ENCODE data around the gene SRXN1.
"Not testable (repeated sequence)": the region's sequence is repeated elsewhere in the genome, so short reads cannot be mapped to it uniquely, and the experiment has no call there.

Gene SRXN1

DNA sequence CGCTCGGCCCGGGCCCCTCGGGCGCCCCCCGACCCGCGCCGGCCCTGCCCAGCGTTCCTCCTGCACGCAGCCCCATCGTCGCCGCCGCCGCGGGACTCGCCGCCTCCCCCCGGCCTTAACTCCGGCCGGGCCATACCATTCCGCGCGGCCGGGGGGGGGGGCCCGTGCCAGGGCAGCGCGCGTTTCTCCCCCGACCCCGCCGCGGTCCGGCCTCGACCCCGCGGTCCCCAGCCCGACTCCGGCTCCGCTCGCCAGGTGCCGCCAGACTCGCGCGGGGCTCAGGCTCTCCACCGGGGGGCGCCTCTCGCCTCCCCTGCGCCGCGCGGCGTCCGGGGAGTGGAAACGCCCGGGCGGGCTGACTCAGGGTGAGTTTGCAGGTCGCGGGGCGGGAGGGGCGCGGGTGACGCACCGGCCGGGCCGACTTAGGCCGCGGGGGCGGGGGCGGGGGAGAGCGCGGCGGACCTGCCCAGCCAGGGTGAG lies at the start of gene SRXN1:
Gene SRXN1 (minus strand): TSS at position 91 of the 480 bp plus-strand sequence. CDS start 15 bp downstream, at position 76.
- H3K27ac ChIP-seq (ENCODE audit: low read depth in 2 of 2, low read length in 2 of 2): peak within 1 kb of the TSS; percentile 41 to 74
- peak within 1 kb of the TSS; percentile 64 to 79 for H3K9ac ChIP-seq (ENCODE audit: low read depth in 1 of 2, low read length in 2 of 2)
- H3K36me3 ChIP-seq (ENCODE audit: control insufficient read depth in 2 of 2, insufficient read depth in 2 of 2, low read length in 2 of 2): peaks cover 6 to 9% of the 10 kb centered on the region in 2 donors
- H3K4me1 ChIP-seq (ENCODE audit: control insufficient read depth in 2 of 2, insufficient read depth in 2 of 2, low read length in 2 of 2): peaks cover 17% of the 10 kb centered on the region in 2 donors
- peak within 1 kb of the TSS; percentile 83 to 88 for H3K4me3 ChIP-seq (ENCODE audit: low read length in 2 of 2)
- H3K27me3 ChIP-seq (ENCODE audit: control insufficient read depth in 2 of 2, insufficient read depth in 2 of 2, low read length in 2 of 2): peaks cover 0 to 5% of the 10 kb centered on the region in 2 donors
- H3K9me3 ChIP-seq (ENCODE audit: control insufficient read depth in 2 of 2, low read length in 2 of 2): no peaks in the 10 kb centered on the region

- H3K4me1 ChIP-seq (ENCODE audit: control insufficient read depth in 2 of 2, insufficient read depth in 2 of 2, low read length in 2 of 2): no peaks in the 10 kb centered on the region
- peaks cover 0 to 3% of the 10 kb centered on the region in 2 donors for H3K27me3 ChIP-seq (ENCODE audit: control insufficient read depth in 2 of 2, insufficient read depth in 2 of 2, low read length in 2 of 2)
- H3K4me3 ChIP-seq (ENCODE audit: low read length in 2 of 2): no peak overlapping the region
- no peaks in the 10 kb centered on the region for H3K36me3 ChIP-seq (ENCODE audit: control insufficient read depth in 2 of 2, insufficient read depth in 2 of 2, low read length in 2 of 2)
- H3K9me3 ChIP-seq (ENCODE audit: control insufficient read depth in 2 of 2, low read length in 2 of 2): no peaks in the 10 kb centered on the region
- H3K27ac ChIP-seq (ENCODE audit: low read depth in 2 of 2, low read length in 2 of 2): no peak overlapping the region
- no peak overlapping the region for H3K9ac ChIP-seq (ENCODE audit: low read depth in 1 of 2, low read length in 2 of 2)
These were observed 48.6 kb upstream of the SRXN1 start for GRCh38 chr20:701401-702129.

DNA sequence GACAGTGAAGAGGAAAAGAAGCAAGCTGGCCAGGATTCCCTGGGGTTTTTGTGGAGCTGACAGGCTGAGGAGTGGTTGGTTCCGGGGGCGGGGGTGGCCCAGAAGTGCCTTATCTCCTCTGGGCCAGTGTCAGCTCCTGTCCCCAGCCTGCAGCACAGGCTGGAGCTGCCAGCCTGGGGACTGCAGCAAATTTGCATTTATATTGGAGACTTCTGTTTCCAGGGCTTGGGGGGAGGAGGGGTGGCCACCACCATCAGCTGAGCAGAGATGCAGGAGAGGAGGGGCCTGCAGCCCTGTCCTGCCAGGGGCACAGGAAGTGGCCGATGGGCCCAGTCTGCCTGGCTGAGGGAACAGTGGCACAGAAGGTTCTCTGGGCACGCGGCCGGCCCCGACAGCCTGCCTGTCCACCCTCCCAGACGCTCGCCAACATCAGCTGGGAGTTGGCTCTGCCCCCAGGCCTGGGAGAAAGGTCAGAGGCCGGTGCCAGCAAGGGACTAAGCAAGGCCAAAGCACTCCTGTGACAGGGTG lies 46.9 kb upstream of the SRXN1 start:
- H3K4me3 ChIP-seq (ENCODE audit: low read length in 2 of 2): no peak overlapping the region
- no peak overlapping the region for H3K9ac ChIP-seq (ENCODE audit: low read depth in 1 of 2, low read length in 2 of 2)
- H3K27me3 ChIP-seq (ENCODE audit: control insufficient read depth in 2 of 2, insufficient read depth in 2 of 2, low read length in 2 of 2): peaks cover 0 to 3% of the 10 kb centered on the region in 2 donors
- no peak overlapping the region for H3K27ac ChIP-seq (ENCODE audit: low read depth in 2 of 2, low read length in 2 of 2)
- no peaks in the 10 kb centered on the region for H3K4me1 ChIP-seq (ENCODE audit: control insufficient read depth in 2 of 2, insufficient read depth in 2 of 2, low read length in 2 of 2)
- H3K36me3 ChIP-seq (ENCODE audit: control insufficient read depth in 2 of 2, insufficient read depth in 2 of 2, low read length in 2 of 2): no peaks in the 10 kb centered on the region
- no peaks in the 10 kb centered on the region for H3K9me3 ChIP-seq (ENCODE audit: control insufficient read depth in 2 of 2, low read length in 2 of 2)

DNA sequence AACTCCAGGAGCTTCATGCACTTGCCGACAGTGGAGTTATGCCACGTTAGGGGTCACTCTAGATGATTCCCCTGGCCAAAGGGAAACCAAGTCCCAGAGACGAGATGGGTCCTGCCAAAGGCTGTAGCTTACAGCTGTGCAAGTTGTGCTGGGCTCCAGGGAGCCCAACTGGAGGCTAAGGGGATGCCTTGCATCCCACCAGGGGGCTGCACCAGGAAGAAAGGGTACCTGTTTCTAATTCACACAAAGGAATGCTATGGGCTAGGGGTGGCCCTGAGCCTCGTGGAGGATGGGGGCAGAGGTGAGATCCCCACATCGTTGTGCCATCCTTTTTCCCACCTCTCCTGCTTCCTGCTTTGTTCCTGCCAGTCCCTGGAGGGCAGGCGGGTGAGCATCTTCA lies 46.3 kb upstream of the SRXN1 start:
- no peaks in the 10 kb centered on the region for H3K4me1 ChIP-seq (ENCODE audit: control insufficient read depth in 2 of 2, insufficient read depth in 2 of 2, low read length in 2 of 2)
- peaks cover 0 to 3% of the 10 kb centered on the region in 2 donors for H3K27me3 ChIP-seq (ENCODE audit: control insufficient read depth in 2 of 2, insufficient read depth in 2 of 2, low read length in 2 of 2)
- H3K4me3 ChIP-seq (ENCODE audit: low read length in 2 of 2): no peak overlapping the region
- H3K27ac ChIP-seq (ENCODE audit: low read depth in 2 of 2, low read length in 2 of 2): no peak overlapping the region
- no peak overlapping the region for H3K9ac ChIP-seq (ENCODE audit: low read depth in 1 of 2, low read length in 2 of 2)
- H3K9me3 ChIP-seq (ENCODE audit: control insufficient read depth in 2 of 2, low read length in 2 of 2): no peaks in the 10 kb centered on the region
- no peaks in the 10 kb centered on the region for H3K36me3 ChIP-seq (ENCODE audit: control insufficient read depth in 2 of 2, insufficient read depth in 2 of 2, low read length in 2 of 2)

- Histone ChIP-seq H3K9ac (ENCODE audit: low read depth in 1 of 2, low read length in 2 of 2) (no peak overlapping the region), H3K27ac (ENCODE audit: low read depth in 2 of 2, low read length in 2 of 2) (no peak overlapping the region), H3K9me3 (ENCODE audit: control insufficient read depth in 2 of 2, low read length in 2 of 2) (no peaks in the 10 kb centered on the region), H3K4me1 (ENCODE audit: control insufficient read depth in 2 of 2, insufficient read depth in 2 of 2, low read length in 2 of 2) (no peaks in the 10 kb centered on the region), H3K4me3 (ENCODE audit: low read length in 2 of 2) (no peak overlapping the region), H3K36me3 (ENCODE audit: control insufficient read depth in 2 of 2, insufficient read depth in 2 of 2, low read length in 2 of 2) (no peaks in the 10 kb centered on the region), H3K27me3 (ENCODE audit: control insufficient read depth in 2 of 2, insufficient read depth in 2 of 2, low read length in 2 of 2) (peaks cover 0 to 3% of the 10 kb centered on the region in 2 donors)
These were observed 45.3 kb upstream of the SRXN1 start for GRCh38 chr20:698276-698675.

DNA sequence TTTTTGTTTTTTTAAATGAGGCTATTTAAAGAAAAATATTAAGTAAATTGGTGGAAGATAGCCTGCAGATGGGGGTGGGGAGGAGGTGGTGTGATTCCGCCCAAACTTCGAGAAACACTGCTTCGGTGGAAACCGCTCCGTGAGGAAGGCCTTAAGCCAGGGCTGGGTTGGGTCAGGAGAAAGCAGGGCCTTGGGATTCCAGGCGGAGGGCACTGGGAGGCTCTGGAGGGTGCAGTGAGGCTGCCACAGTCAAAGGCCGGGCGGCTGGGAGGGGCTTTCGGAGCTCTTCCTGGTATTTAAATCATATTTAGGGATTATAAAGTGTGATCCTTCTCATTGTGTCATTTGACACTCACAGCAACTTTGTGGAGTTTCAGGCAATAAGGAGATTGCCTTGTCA lies 44.8 kb upstream of the SRXN1 start:
- peaks cover 2 to 3% of the 10 kb centered on the region in 2 donors for H3K27me3 ChIP-seq (ENCODE audit: control insufficient read depth in 2 of 2, insufficient read depth in 2 of 2, low read length in 2 of 2)
- no peak overlapping the region for H3K4me3 ChIP-seq (ENCODE audit: low read length in 2 of 2)
- no peak overlapping the region for H3K9ac ChIP-seq (ENCODE audit: low read depth in 1 of 2, low read length in 2 of 2)
- H3K9me3 ChIP-seq (ENCODE audit: control insufficient read depth in 2 of 2, low read length in 2 of 2): no peaks in the 10 kb centered on the region
- no peak overlapping the region for H3K27ac ChIP-seq (ENCODE audit: low read depth in 2 of 2, low read length in 2 of 2)
- no peaks in the 10 kb centered on the region for H3K36me3 ChIP-seq (ENCODE audit: control insufficient read depth in 2 of 2, insufficient read depth in 2 of 2, low read length in 2 of 2)
- H3K4me1 ChIP-seq (ENCODE audit: control insufficient read depth in 2 of 2, insufficient read depth in 2 of 2, low read length in 2 of 2): no peaks in the 10 kb centered on the region

DNA sequence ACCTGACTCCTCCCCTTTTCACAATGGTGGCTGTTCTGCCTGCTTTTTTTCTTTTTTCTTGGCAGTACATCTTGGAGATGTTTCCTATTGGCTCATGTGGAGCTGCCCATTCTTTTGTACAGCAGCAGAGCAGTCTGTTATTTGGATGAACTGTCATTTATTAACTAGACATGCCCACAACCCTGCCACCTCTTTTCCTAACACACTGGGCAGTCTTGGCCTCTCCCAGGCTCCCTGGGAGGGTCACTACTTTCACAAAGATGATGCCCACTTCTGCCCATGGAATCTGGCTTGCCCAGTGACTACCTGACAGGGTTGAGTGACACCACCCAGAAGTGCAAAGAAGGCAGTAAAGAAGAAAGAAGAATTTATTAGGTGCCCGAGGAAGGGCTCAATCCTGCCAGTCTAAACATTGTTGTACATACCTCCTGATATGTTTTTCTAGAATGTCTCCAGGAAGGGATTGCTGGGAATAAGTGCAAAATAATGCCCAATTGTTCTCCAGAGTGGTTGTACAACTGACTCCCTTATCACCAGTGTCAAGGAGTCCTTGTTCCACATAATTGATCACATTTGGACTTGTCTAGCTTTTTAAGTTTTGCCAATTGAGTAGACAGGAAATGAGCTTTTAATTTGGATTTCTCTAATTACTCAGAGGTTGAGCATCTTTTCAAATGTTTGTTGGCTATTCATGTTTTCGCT lies 42.3 kb upstream of the SRXN1 start:
- Histone ChIP-seq H3K36me3 (ENCODE audit: control insufficient read depth in 2 of 2, insufficient read depth in 2 of 2, low read length in 2 of 2) (no peaks in the 10 kb centered on the region), H3K9me3 (ENCODE audit: control insufficient read depth in 2 of 2, low read length in 2 of 2) (no peaks in the 10 kb centered on the region), H3K4me1 (ENCODE audit: control insufficient read depth in 2 of 2, insufficient read depth in 2 of 2, low read length in 2 of 2) (no peaks in the 10 kb centered on the region), H3K27ac (ENCODE audit: low read depth in 2 of 2, low read length in 2 of 2) (no peak overlapping the region), H3K27me3 (ENCODE audit: control insufficient read depth in 2 of 2, insufficient read depth in 2 of 2, low read length in 2 of 2) (peaks cover 2% of the 10 kb centered on the region in 2 donors), H3K9ac (ENCODE audit: low read depth in 1 of 2, low read length in 2 of 2) (no peak overlapping the region), H3K4me3 (ENCODE audit: low read length in 2 of 2) (no peak overlapping the region)

DNA sequence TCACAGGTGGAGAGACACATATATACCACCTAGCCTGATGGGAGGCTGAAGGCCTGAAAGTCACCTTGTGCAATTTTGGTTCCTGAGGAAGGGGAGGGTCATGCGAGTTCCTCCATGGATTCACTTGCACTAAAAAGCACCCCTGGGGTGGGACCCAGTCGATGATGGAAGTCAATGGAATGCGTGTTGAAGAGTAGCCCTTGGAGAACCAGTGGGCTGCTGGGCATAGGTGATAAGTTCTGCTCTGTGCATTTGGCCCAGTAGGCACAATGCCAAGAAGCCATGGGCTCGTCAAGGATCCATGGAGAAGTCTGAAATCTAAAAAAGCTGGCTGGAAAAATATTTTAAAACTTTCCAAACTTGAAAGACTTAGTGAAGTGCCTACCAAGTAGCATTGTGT lies 41.5 kb upstream of the SRXN1 start:
- H3K27ac ChIP-seq (ENCODE audit: low read depth in 2 of 2, low read length in 2 of 2): no peak overlapping the region
- H3K36me3 ChIP-seq (ENCODE audit: control insufficient read depth in 2 of 2, insufficient read depth in 2 of 2, low read length in 2 of 2): no peaks in the 10 kb centered on the region
- H3K9ac ChIP-seq (ENCODE audit: low read depth in 1 of 2, low read length in 2 of 2): no peak overlapping the region
- no peak overlapping the region for H3K4me3 ChIP-seq (ENCODE audit: low read length in 2 of 2)
- no peaks in the 10 kb centered on the region for H3K9me3 ChIP-seq (ENCODE audit: control insufficient read depth in 2 of 2, low read length in 2 of 2)
- no peaks in the 10 kb centered on the region for H3K4me1 ChIP-seq (ENCODE audit: control insufficient read depth in 2 of 2, insufficient read depth in 2 of 2, low read length in 2 of 2)
- H3K27me3 ChIP-seq (ENCODE audit: control insufficient read depth in 2 of 2, insufficient read depth in 2 of 2, low read length in 2 of 2): peaks cover 0 to 2% of the 10 kb centered on the region in 2 donors

GRCh38 chr20:693786-694185 lies 40.8 kb upstream of the SRXN1 start:
- not testable (repeated sequence) for H3K36me3 ChIP-seq (ENCODE audit: control insufficient read depth in 2 of 2, insufficient read depth in 2 of 2, low read length in 2 of 2); H3K27me3 ChIP-seq (ENCODE audit: control insufficient read depth in 2 of 2, insufficient read depth in 2 of 2, low read length in 2 of 2); H3K27ac ChIP-seq (ENCODE audit: low read depth in 2 of 2, low read length in 2 of 2); H3K4me1 ChIP-seq (ENCODE audit: control insufficient read depth in 2 of 2, insufficient read depth in 2 of 2, low read length in 2 of 2); H3K4me3 ChIP-seq (ENCODE audit: low read length in 2 of 2); H3K9me3 ChIP-seq (ENCODE audit: control insufficient read depth in 2 of 2, low read length in 2 of 2); H3K9ac ChIP-seq (ENCODE audit: low read depth in 1 of 2, low read length in 2 of 2)

DNA sequence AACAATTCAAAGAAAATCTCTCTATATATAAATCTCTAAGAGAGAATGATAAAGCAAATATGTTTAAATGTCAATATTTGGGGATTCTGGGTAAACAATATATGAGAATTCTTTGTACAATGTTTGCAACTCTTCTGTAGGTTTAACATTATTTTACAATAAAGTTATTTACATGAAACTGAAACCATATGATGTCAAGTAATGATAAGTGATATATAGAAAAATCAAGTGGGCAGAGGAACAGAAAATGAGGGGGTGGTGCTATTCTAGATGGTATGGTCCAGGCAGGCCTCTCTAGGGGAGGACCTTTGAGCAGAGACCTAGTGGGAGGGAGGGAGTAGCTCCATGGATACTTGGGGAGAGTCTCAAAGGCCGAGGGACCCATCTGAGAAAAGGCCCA lies 39.0 kb upstream of the SRXN1 start:
- Histone ChIP-seq H3K36me3 (ENCODE audit: control insufficient read depth in 2 of 2, insufficient read depth in 2 of 2, low read length in 2 of 2) (no peaks in the 10 kb centered on the region), H3K9ac (ENCODE audit: low read depth in 1 of 2, low read length in 2 of 2) (no peak overlapping the region), H3K27me3 (ENCODE audit: control insufficient read depth in 2 of 2, insufficient read depth in 2 of 2, low read length in 2 of 2) (peaks cover 0 to 8% of the 10 kb centered on the region in 2 donors), H3K27ac (ENCODE audit: low read depth in 2 of 2, low read length in 2 of 2) (no peak overlapping the region), H3K4me3 (ENCODE audit: low read length in 2 of 2) (no peak overlapping the region), H3K9me3 (ENCODE audit: control insufficient read depth in 2 of 2, low read length in 2 of 2) (no peaks in the 10 kb centered on the region), H3K4me1 (ENCODE audit: control insufficient read depth in 2 of 2, insufficient read depth in 2 of 2, low read length in 2 of 2) (no peaks in the 10 kb centered on the region)
